NAMALWA (cell line): Measurements from ENCODE around the gene CNNM4.

Experiments used
- DNase-seq: peaks from one replicate; pipeline ENCODE4 v3.0.0-alpha.2; 2015; ENCODE audit warnings: low spot score

Gene CNNM4

GRCh38 chr2:96832408-96832753 lies 71.7 kb downstream of the CNNM4 start:
- no peak for DNase-seq

- peak; percentile 46 for DNase-seq
Observed at GRCh38 chr2:96832754-96833507, 72.2 kb downstream of the CNNM4 start.

GRCh38 chr2:96835830-96836229 lies 75.1 kb downstream of the CNNM4 start:
- DNase-seq, result no peak

- DNase-seq, result no peak
Observed at GRCh38 chr2:96837575-96837974, 76.9 kb downstream of the CNNM4 start.

GRCh38 chr2:96838345-96839292 lies 77.9 kb downstream of the CNNM4 start:
- no peak for DNase-seq

- DNase-seq, result peak; percentile 82
Observed at GRCh38 chr2:96839293-96839874, 78.7 kb downstream of the CNNM4 start.

- DNase-seq, result no peak
Observed at GRCh38 chr2:96839875-96840850, 79.5 kb downstream of the CNNM4 start.

- no peak for DNase-seq
Observed at GRCh38 chr2:96841701-96842495, 81.2 kb downstream of the CNNM4 start.

GRCh38 chr2:96842600-96842999 lies 81.9 kb downstream of the CNNM4 start:
- no peak for DNase-seq

- DNase-seq, result no peak
Observed at GRCh38 chr2:96843538-96844268, 83.0 kb downstream of the CNNM4 start, which contains the start of gene ANKRD23. TSS of gene ANKRD23 (minus strand) at chr2:96844021. CDS start at chr2:96843992, 29 bp downstream.

GRCh38 chr2:96844405-96844808 lies 83.7 kb downstream of the CNNM4 start:
- DNase-seq, result no peak

- DNase-seq, result no peak
Observed at GRCh38 chr2:96846825-96847224, 86.1 kb downstream of the CNNM4 start.

- no peak for DNase-seq
Observed at GRCh38 chr2:96847586-96847985, 86.9 kb downstream of the CNNM4 start.

- DNase-seq, result no peak
Observed at GRCh38 chr2:96848264-96848663, 87.6 kb downstream of the CNNM4 start.

- DNase-seq, result no peak
Observed at GRCh38 chr2:96852667-96853066, 92.0 kb downstream of the CNNM4 start.

GRCh38 chr2:96853321-96853720 lies 92.6 kb downstream of the CNNM4 start:
- no peak for DNase-seq

- DNase-seq, result peak; percentile 63
Observed at GRCh38 chr2:96856776-96857666, 96.3 kb downstream of the CNNM4 start.

GRCh38 chr2:96857667-96858372 lies 97.1 kb downstream of the CNNM4 start, which contains the start of gene ANKRD39:
TSS of gene ANKRD39 (minus strand) at chr2:96858016. CDS start at chr2:96857987, 29 bp downstream.
- peak; percentile 98 for DNase-seq
